Ovary (tissue), 3 donors: ENCODE results near the gene RRAGB.

Experiments used
- CTCF ChIP-seq, 3 donors: fragments of 450-650 bp in 2 of 3; fragments of 200-600 bp in 1 of 3; IDR thresholded peaks; one replicate each; pipeline versions ENCODE4 v1.5.1 to v1.8.0; 2016 to 2022; ENCODE audit warnings: antibody characterized with exemption in 3 of 3, mild to moderate bottlenecking in 1 of 3
- EP300 ChIP-seq: sonication (generic); formaldehyde crosslinking; IDR thresholded peaks from one replicate; pipeline ENCODE4 v1.6.1; 2017; ENCODE audit warnings: antibody characterized with exemption
- POLR2A ChIP-seq: fragments of 450-650 bp; IDR thresholded peaks from one replicate; pipeline ENCODE4 v1.6.1; 2017; ENCODE audit warnings: antibody characterized with exemption, mild to moderate bottlenecking, moderate library complexity
- donor health status: DM: no; HTN: no; CAD: no.

GRCh38 chrX:55716937-55717336, 612 bp upstream of the RRAGB start:
- no peak for TF ChIP-seq CTCF (IDR thresholded peaks at IDR 0.05)
- no peak for TF ChIP-seq POLR2A
- no peak for TF ChIP-seq EP300
